ENCODE results near the gene RDH16.
"Not testable (repeated sequence)": the region's sequence is repeated elsewhere in the genome, so short reads cannot be mapped to it uniquely, and the experiment has no call there.

RDH16 gene

GRCh38 chr12:56921346-56921745, 36.1 kb downstream of the RDH16 start:
- DNase-seq (ENCODE audit: low spot score): no peak

GRCh38 chr12:56918139-56918538, 39.3 kb downstream of the RDH16 start:
- DNase-seq (ENCODE audit: low spot score): not testable (repeated sequence)

GRCh38 chr12:56916996-56917333, 40.4 kb downstream of the RDH16 start:
- no peak for DNase-seq (ENCODE audit: low spot score)

DNA sequence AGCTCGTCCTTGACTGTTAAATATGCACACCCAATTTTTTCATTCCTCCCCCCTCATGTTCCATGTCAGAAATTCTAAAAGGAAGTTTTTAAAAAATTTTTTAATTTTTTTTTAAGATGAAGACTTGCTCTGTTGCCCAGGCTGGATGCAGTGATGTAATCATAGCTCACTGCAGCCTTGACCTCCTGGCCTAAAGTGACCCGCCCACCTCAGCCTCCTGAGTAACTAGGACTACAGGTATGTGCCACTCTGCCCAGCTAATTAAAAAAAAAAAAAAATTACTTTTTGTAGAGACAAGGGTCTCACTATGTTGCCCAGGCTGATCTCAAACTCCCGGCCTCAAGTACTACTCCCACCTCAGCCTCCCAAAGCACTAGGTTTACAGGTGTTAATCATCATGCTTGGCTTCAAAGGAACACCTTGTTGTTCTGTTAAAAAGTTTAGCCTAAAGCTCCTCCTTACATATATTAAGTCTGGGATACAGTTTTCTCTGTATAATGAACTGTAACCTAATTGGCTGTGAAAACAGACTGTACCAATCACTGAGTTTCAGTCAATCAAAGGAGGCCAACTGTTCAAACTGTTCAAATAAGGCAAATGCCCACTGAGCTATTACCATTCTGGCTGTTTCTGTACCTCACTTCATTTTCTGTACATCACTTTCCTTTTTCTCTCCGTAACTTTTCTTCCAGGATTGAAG, 41.0 kb downstream of the RDH16 start:
- no peak for DNase-seq (ENCODE audit: low spot score)

- no peak for DNase-seq (ENCODE audit: low spot score)
Measured at GRCh38 chr12:56914724-56915123, 42.7 kb downstream of the RDH16 start.

DNA sequence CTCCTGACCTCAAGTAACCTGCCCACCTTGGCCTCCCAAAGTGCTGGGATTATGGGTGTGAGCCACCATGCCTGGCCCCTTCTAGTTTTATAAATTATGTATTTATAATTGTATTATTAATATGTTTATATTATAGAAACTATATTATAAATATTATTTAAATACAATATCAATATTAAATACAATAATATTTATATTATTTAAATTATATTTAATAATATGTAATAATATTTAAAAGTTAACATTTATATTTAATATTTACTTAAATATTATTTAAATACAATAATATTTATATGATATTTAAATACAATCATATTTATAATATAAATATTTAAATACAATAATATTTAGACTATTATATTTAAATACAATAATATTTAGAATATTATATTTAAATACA, 43.2 kb downstream of the RDH16 start:
- DNase-seq (ENCODE audit: low spot score): no peak

DNA sequence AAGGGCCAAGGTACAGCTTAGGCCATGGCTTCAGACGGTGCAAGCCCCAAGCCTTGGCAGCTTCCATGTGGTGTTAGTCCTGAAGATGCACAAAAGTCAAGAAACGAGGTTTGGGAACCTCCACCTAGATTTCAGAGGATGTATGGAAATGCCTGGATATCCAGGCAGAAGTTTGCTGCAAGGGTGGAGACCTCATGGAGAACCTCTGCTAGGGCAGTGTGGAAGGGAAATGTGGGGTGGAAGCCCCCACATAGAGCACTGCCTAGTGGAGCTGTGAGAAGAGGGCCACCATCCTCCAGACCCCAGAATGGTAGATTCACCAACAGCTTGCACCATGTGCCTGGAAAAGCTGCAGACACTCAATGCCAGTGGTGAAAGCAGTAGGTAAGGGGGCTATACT, 48.0 kb downstream of the RDH16 start:
- not testable (repeated sequence) for DNase-seq (ENCODE audit: low spot score)

- no peak for DNase-seq (ENCODE audit: low spot score)
Measured at GRCh38 chr12:56908136-56908535, 49.3 kb downstream of the RDH16 start.

- DNase-seq (ENCODE audit: low spot score): no peak
Measured at GRCh38 chr12:56905852-56906251, 51.6 kb downstream of the RDH16 start.

DNA sequence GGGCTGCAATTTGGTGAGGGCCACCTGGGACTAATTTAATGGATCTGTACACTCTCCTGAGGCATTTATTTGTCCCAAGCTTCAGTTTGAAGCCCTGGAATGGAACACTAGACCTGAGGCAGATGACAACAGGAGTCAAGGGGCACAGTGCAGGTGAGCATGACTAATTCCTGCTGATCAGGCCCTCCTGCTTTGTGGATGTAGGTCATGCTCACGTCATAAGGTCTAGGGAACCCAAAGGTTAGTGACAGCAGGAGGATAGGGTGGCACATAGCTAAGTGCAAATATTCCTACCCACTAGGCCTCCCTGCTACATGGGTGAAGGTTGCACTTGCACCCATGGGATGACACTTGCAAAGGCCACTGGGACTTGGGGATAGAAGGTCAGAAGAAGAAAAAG, 54.0 kb downstream of the RDH16 start:
- no peak for DNase-seq (ENCODE audit: low spot score)
